Neuronal stem cell (in vitro differentiated cells): Measurements from ENCODE around the gene HEATR1.

Experiments
- DNase-seq: peaks from one replicate; pipeline ENCODE4 v3.0.0-alpha.2; 2013; ENCODE audit warnings: low spot score
- H2AFZ ChIP-seq: one replicate; pipeline ENCODE4 v1.6.1; 2013; ENCODE audit warnings: mild to moderate bottlenecking, low read length, inconsistent platforms
- H2AK5ac ChIP-seq: 2 replicates; pipeline ENCODE4 v1.6.1; 2013; ENCODE audit warnings: low read depth, mild to moderate bottlenecking, inconsistent platforms, low read length, moderate library complexity, mixed read lengths
- H2BK120ac ChIP-seq: 2 replicates; pipeline ENCODE4 v1.6.1; 2013; ENCODE audit warnings: low read depth, mild to moderate bottlenecking, inconsistent platforms, low read length, moderate library complexity, mixed read lengths
- H2BK12ac ChIP-seq: one replicate; pipeline ENCODE4 v1.6.1; 2013; ENCODE audit warnings: low read length, inconsistent platforms
- H2BK15ac ChIP-seq: 2 replicates; pipeline ENCODE4 v1.6.1; 2013; ENCODE audit warnings: mild to moderate bottlenecking, low read length, inconsistent platforms, mixed read lengths
- H2BK5ac ChIP-seq: one replicate; pipeline ENCODE4 v1.6.1; 2013; ENCODE audit warnings: inconsistent platforms, mild to moderate bottlenecking, low read length, moderate library complexity
- H3K14ac ChIP-seq: one replicate; pipeline ENCODE4 v1.6.1; 2013; ENCODE audit warnings: low read length, inconsistent platforms
- H3K18ac ChIP-seq: 2 replicates; pipeline ENCODE4 v1.6.1; 2013; ENCODE audit warnings: low read length, inconsistent platforms
- H3K23ac ChIP-seq: 2 replicates; pipeline ENCODE4 v1.6.1; 2013; ENCODE audit warnings: low read depth, mild to moderate bottlenecking, mixed read lengths, low read length, inconsistent platforms; ENCODE audit not compliant: poor library complexity
- H3K27ac ChIP-seq: replicated peaks from 3 replicates; pipeline ENCODE4 v1.5.1; 2013; ENCODE audit warnings: low read length, inconsistent platforms
- H3K27me3 ChIP-seq, 3 experiments: 2 replicates each; pipeline ENCODE4 v1.6.1; 2013; ENCODE audit warnings: low read length in 3 of 3, mild to moderate bottlenecking in 2 of 3, inconsistent platforms in 1 of 3, low read depth in 1 of 3, mixed read lengths in 1 of 3, moderate library complexity in 1 of 3; ENCODE audit not compliant: control insufficient read depth in 3 of 3, insufficient read depth in 3 of 3
- H3K36me3 ChIP-seq, 2 donors: replicated peaks in 1 of 2; 2 replicates each; pipeline ENCODE4 v1.6.1; 2013; ENCODE audit warnings: low read length in 2 of 2; ENCODE audit not compliant: control insufficient read depth in 2 of 2, insufficient read depth in 2 of 2
- H3K4ac ChIP-seq: 2 replicates; pipeline ENCODE4 v1.6.1; 2013; ENCODE audit warnings: inconsistent platforms, mild to moderate bottlenecking, low read length, moderate library complexity
- H3K4me1 ChIP-seq, 2 donors: 1 replicate in 1 of 2; 2 replicates in 1 of 2; pipeline ENCODE4 v1.6.1; 2013; ENCODE audit warnings: low read length in 2 of 2, low read depth in 1 of 2; ENCODE audit not compliant: control insufficient read depth in 2 of 2, insufficient read depth in 1 of 2
- H3K4me2 ChIP-seq: one replicate; pipeline ENCODE4 v1.6.1; 2013; ENCODE audit warnings: mild to moderate bottlenecking, low read length, inconsistent platforms; ENCODE audit not compliant: insufficient read depth, poor library complexity, severe bottlenecking
- H3K4me3 ChIP-seq, 2 donors: 2 replicates each; pipeline ENCODE4 v1.5.1; 2013; ENCODE audit warnings: low read length in 2 of 2, mild to moderate bottlenecking in 2 of 2, inconsistent platforms in 1 of 2, moderate library complexity in 1 of 2
- H3K79me1 ChIP-seq: one replicate; pipeline ENCODE4 v1.6.1; 2013; ENCODE audit warnings: low read depth, mild to moderate bottlenecking, inconsistent platforms, low read length, moderate library complexity
- H3K9ac ChIP-seq: one replicate; pipeline ENCODE4 v1.6.1; 2013; ENCODE audit warnings: mild to moderate bottlenecking, low read depth, low read length, inconsistent platforms; ENCODE audit not compliant: poor library complexity
- H3K9me3 ChIP-seq, 2 donors: replicated peaks in 1 of 2; 2 replicates each; pipeline versions ENCODE3 to v1.6.1; 2013; ENCODE audit warnings: low read length in 2 of 2, mild to moderate bottlenecking in 2 of 2, inconsistent platforms in 1 of 2, low read depth in 1 of 2, mixed read lengths in 1 of 2, moderate library complexity in 1 of 2; ENCODE audit not compliant: control insufficient read depth in 2 of 2, insufficient read depth in 1 of 2
- H4K8ac ChIP-seq: one replicate; pipeline ENCODE4 v1.6.1; 2013; ENCODE audit warnings: low read depth, mild to moderate bottlenecking, inconsistent platforms, low read length, moderate library complexity
- H4K91ac ChIP-seq: one replicate; pipeline ENCODE4 v1.6.1; 2013; ENCODE audit warnings: low read length, low read depth, mild to moderate bottlenecking, inconsistent platforms; ENCODE audit not compliant: poor library complexity
- WGBS, 2 donors: extraction: QIAGEN DNeasy Blood & Tissue Kit; methylation state at CpG; one replicate each; pipeline ENCODE4 v1.1.7; 2013; ENCODE audit warnings: missing lambda C conversion rate in 2 of 2, mixed read lengths in 1 of 2; ENCODE audit not compliant: insufficient read length in 2 of 2, insufficient replicate concordance in 1 of 2; ENCODE audit errors: extremely low coverage in 2 of 2; 5-methylcytosine and 5-hydroxymethylcytosine counted together

The HEATR1 gene

DNA sequence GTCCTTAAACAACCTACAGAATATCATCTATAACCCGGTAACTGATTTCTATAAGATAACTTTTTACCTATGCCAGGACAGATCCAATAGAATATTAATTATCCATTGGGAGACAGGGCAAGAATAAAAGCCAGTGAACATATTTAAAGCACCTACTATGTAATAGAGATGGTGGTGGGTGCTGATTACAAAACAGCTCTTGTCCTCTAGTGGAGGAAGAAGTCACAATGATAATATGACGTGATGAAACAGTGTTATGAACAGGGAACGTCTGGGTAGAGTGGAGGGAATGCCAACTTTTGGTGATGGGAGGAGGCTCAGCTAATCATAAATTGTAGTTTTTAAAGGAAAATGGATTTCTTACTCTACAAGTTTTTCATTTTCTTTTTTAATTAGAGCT, 78.2 kb downstream of the HEATR1 start:
- no peaks in the 10 kb centered on the region for H3K9me3 ChIP-seq
- H3K27me3 ChIP-seq, result no peaks in the 10 kb centered on the region
- no peak overlapping the region for H2BK120ac ChIP-seq
- H3K18ac ChIP-seq, result no peak overlapping the region
- H3K4me2 ChIP-seq, result no peak overlapping the region
- peaks cover 0 to 1% of the 10 kb centered on the region in 2 donors for H3K36me3 ChIP-seq
- WGBS, 2 donors, result no CpG with 5 or more reads among the region's 3 CpGs
- H2AFZ ChIP-seq, result no peak overlapping the region
- H3K4me3 ChIP-seq, result no peak overlapping the region
- no peaks in the 10 kb centered on the region for H3K79me1 ChIP-seq
- no peak overlapping the region for H3K9ac ChIP-seq
- H4K91ac ChIP-seq, result no peak overlapping the region
- no peak overlapping the region for H2BK12ac ChIP-seq
- peaks cover 2% of the 10 kb centered on the region in 2 donors for H3K4me1 ChIP-seq
- H3K4ac ChIP-seq, result no peak overlapping the region
- H2AK5ac ChIP-seq, result no peak overlapping the region
- no peak overlapping the region for H2BK5ac ChIP-seq
- H3K23ac ChIP-seq, result no peak overlapping the region
- no peak overlapping the region for H3K27ac ChIP-seq
- no peak overlapping the region for H4K8ac ChIP-seq
- H2BK15ac ChIP-seq, result no peak overlapping the region
- DNase-seq, result no peak
- H3K14ac ChIP-seq, result no peak overlapping the region

- Histone ChIP-seq H2BK5ac (no peak overlapping the region), H2AK5ac (no peak overlapping the region), H2AFZ (peak overlapping the region; percentile 48), H3K14ac (no peak overlapping the region), H3K4me1 (peaks cover 2% of the 10 kb centered on the region in 2 donors), H2BK15ac (no peak overlapping the region), H3K9me3 (no peaks in the 10 kb centered on the region), H3K79me1 (no peaks in the 10 kb centered on the region), H2BK12ac (no peak overlapping the region), H3K18ac (no peak overlapping the region), H3K27me3 (no peaks in the 10 kb centered on the region), H3K23ac (no peak overlapping the region), H3K9ac (no peak overlapping the region), H2BK120ac (no peak overlapping the region), H4K8ac (no peak overlapping the region), H4K91ac (no peak overlapping the region), H3K4ac (no peak overlapping the region), H3K36me3 (peaks cover 0 to 1% of the 10 kb centered on the region in 2 donors), H3K27ac (no peak overlapping the region), H3K4me2 (peak overlapping the region; percentile 90), H3K4me3 (peak overlapping the region in 1 of 2 donors; percentile 31)
- no peak for DNase-seq
- 100% methylated on average over 1 of the region's 3 CpGs; no CpG with 5 or more reads in 1 of the 2 donors for WGBS, 2 donors
Measured at GRCh38 chr1:236524895-236525184, 79.5 kb downstream of the HEATR1 start.

GRCh38 chr1:236524142-236524894, 80.0 kb downstream of the HEATR1 start:
- Histone ChIP-seq H3K4me3 (peak overlapping the region; percentile 31 to 92), H2BK15ac (peak overlapping the region; percentile 43), H3K14ac (no peak overlapping the region), H3K18ac (peak overlapping the region; percentile 85), H3K36me3 (peaks cover 0 to 1% of the 10 kb centered on the region in 2 donors), H2BK5ac (no peak overlapping the region), H4K8ac (no peak overlapping the region), H3K27ac (no peak overlapping the region), H2BK120ac (no peak overlapping the region), H2AK5ac (no peak overlapping the region), H4K91ac (no peak overlapping the region), H3K27me3 (no peaks in the 10 kb centered on the region), H2AFZ (peak overlapping the region; percentile 48), H2BK12ac (no peak overlapping the region), H3K9me3 (no peaks in the 10 kb centered on the region), H3K4me1 (peaks cover 2% of the 10 kb centered on the region in 2 donors), H3K9ac (peak overlapping the region; percentile 83), H3K79me1 (no peaks in the 10 kb centered on the region), H3K4ac (no peak overlapping the region), H3K23ac (peak overlapping the region; percentile 57), H3K4me2 (peak overlapping the region; percentile 90)
- peak; percentile 47 for DNase-seq
- WGBS, 2 donors, result no CpG with 5 or more reads among the region's 32 CpGs

DNA sequence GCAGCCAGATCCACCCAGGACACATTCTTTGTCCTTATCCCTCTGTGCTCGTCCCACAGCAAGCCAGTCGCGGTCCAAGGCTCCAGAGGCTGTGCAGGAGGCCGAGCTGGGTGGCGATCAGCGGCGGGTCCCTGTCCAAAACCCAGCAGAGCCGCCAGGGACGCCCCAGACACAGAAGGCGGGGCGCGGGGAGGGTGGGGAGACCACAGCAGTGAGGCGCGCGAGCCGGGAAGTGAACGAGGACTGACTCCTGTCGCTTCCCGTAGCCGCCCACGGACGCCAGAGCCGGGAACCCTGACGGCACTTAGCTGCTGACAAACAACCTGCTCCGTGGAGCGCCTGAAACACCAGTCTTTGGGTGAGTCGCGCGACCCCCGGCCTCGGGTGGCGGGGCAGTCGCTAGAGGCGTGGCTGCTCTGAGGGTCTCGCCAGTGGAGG, 80.6 kb downstream of the HEATR1 start, which contains the start of gene LGALS8:
TSS of gene LGALS8 (plus strand) at position 279 of the 438 bp plus-strand sequence. CDS start 2,089 bp downstream, outside the sequence.
- no peak within 1 kb of the TSS for H3K4ac ChIP-seq
- H2BK15ac ChIP-seq, result peak within 1 kb of the TSS; percentile 43
- peak; percentile 41 for DNase-seq
- H2BK120ac ChIP-seq, result no peak within 1 kb of the TSS
- no peak within 1 kb of the TSS for H2BK12ac ChIP-seq
- H2BK5ac ChIP-seq, result no peak within 1 kb of the TSS
- peak within 1 kb of the TSS; percentile 90 for H3K4me2 ChIP-seq
- no peaks in the 10 kb centered on the region for H3K9me3 ChIP-seq
- H3K23ac ChIP-seq, result peak within 1 kb of the TSS; percentile 57
- peak within 1 kb of the TSS; percentile 30 for H2AK5ac ChIP-seq
- no peaks in the 10 kb centered on the region for H3K27me3 ChIP-seq
- peak within 1 kb of the TSS; percentile 48 for H2AFZ ChIP-seq
- H3K79me1 ChIP-seq, result no peaks in the 10 kb centered on the region
- H3K4me3 ChIP-seq, result peak within 1 kb of the TSS; percentile 31 to 92
- H3K4me1 ChIP-seq, result peaks cover 2% of the 10 kb centered on the region in 2 donors
- WGBS, 2 donors, result no CpG with 5 or more reads among the region's 35 CpGs
- H3K36me3 ChIP-seq, result peaks cover 0 to 1% of the 10 kb centered on the region in 2 donors
- peak within 1 kb of the TSS; percentile 85 for H3K18ac ChIP-seq
- H3K14ac ChIP-seq, result no peak within 1 kb of the TSS
- H4K91ac ChIP-seq, result no peak within 1 kb of the TSS
- peak within 1 kb of the TSS; percentile 29 for H4K8ac ChIP-seq
- peak within 1 kb of the TSS; percentile 83 for H3K9ac ChIP-seq
- H3K27ac ChIP-seq, result no peak within 1 kb of the TSS
